HCT116 (cell line): Measurements from ENCODE around the gene SLC2A13.

ENCODE experiments used
- CTCF ChIP-seq, 3 experiments: fragments of 200-600 bp in 1 of 3; sonication (generic) in 1 of 3; IDR thresholded peaks in 2 of 3; conservative IDR thresholded peaks in 1 of 3; 2 replicates each; pipeline ENCODE4 v1.5.1; 2012 to 2017; ENCODE audit warnings: low read depth in 2 of 3, low read length in 2 of 3, antibody characterized with exemption in 1 of 3, borderline replicate concordance in 1 of 3, control low read depth in 1 of 3, mild to moderate bottlenecking in 1 of 3, mixed read lengths in 1 of 3, mixed run types in 1 of 3, moderate library complexity in 1 of 3; ENCODE audit not compliant: insufficient read depth in 1 of 3
- SIN3A ChIP-seq: IDR thresholded peaks from 2 replicates; pipeline ENCODE4 v1.6.1; 2012; ENCODE audit warnings: low read depth
- SP1 ChIP-seq: IDR thresholded peaks from 2 replicates; pipeline ENCODE4 v1.6.1; 2012; ENCODE audit warnings: low read depth

GRCh38 chr12:39722504-39722903, 383.4 kb downstream of the SLC2A13 start:
- no peak for TF ChIP-seq SIN3A
- TF ChIP-seq SP1: no peak
- no peak for TF ChIP-seq CTCF (IDR thresholded peaks at IDR 0.05 in 2 of 3, conservative IDR thresholded peaks at IDR 0.05 in 1 of 3; ENCODE audit: borderline replicate concordance in 1 of 3, insufficient read depth in 1 of 3, low read depth in 2 of 3, low read length in 2 of 3)
